GM18505 (cell line): ENCODE data around the gene SEC14L3.
A peak's percentile ranks its signal among the peaks of the same experiment; 100 is the strongest.

Experiments used
- ATAC-seq: cut with Tn5 transposase; IDR thresholded peaks from one replicate; pipeline ENCODE4 v1.9.1; 2021; ENCODE audit not compliant: unreplicated experiment
- POLR2A ChIP-seq: IDR thresholded peaks from 4 replicates; pipeline ENCODE4 v1.6.1; 2011; ENCODE audit warnings: borderline replicate concordance; ENCODE audit not compliant: insufficient read depth, insufficient read length; ENCODE audit errors: extremely low read depth

Gene SEC14L3

GRCh38 chr22:30429887-30430286 is 41.9 kb downstream of the SEC14L3 start:
- ATAC-seq, result no peak
- TF ChIP-seq POLR2A, result no peak

- no peak for ATAC-seq
- no peak for TF ChIP-seq POLR2A
These were observed 43.9 kb downstream of the SEC14L3 start for GRCh38 chr22:30427871-30428270.

- no peak for ATAC-seq
- peak; percentile 45 for TF ChIP-seq POLR2A
These were observed 45.1 kb downstream of the SEC14L3 start for GRCh38 chr22:30426388-30427353.

- TF ChIP-seq POLR2A, result peak; percentile 49
- ATAC-seq, result no peak
These were observed 46.0 kb downstream of the SEC14L3 start, which contains the start of gene MTFP1 for GRCh38 chr22:30425616-30426387. MTFP1 (plus strand) TSS chr22:30425768; CDS start chr22:30425880, 112 bp downstream.

GRCh38 chr22:30425327-30425615 is 46.5 kb downstream of the SEC14L3 start:
- ATAC-seq, result no peak
- no peak for TF ChIP-seq POLR2A

- TF ChIP-seq POLR2A, result no peak
- ATAC-seq, result no peak
These were observed 47.1 kb downstream of the SEC14L3 start for GRCh38 chr22:30424534-30425326.

GRCh38 chr22:30423959-30424533 is 47.8 kb downstream of the SEC14L3 start:
- ATAC-seq, result peak; percentile 77
- peak; percentile 60 for TF ChIP-seq POLR2A

GRCh38 chr22:30423301-30423958 is 48.4 kb downstream of the SEC14L3 start:
- peak; percentile 86 for TF ChIP-seq POLR2A
- peak; percentile 27 for ATAC-seq

GRCh38 chr22:30422481-30423300 is 49.1 kb downstream of the SEC14L3 start:
- ATAC-seq, result no peak
- no peak for TF ChIP-seq POLR2A

GRCh38 chr22:30421695-30422480 is 49.9 kb downstream of the SEC14L3 start:
- no peak for ATAC-seq

GRCh38 chr22:30420347-30421125 is 51.3 kb downstream of the SEC14L3 start:
- TF ChIP-seq POLR2A, result no peak
- ATAC-seq, result no peak

More at GRCh38 chr22:30421695-30422480, 49.9 kb downstream of the SEC14L3 start:
- TF ChIP-seq POLR2A, result no peak

GRCh38 chr22:30416837-30417236 is 55.0 kb downstream of the SEC14L3 start:
- no peak for TF ChIP-seq POLR2A
- ATAC-seq, result no peak
